Measurements from ENCODE around the gene CHSY3.

Gene CHSY3

GRCh38 chr5:130111746-130112145 lies 207.5 kb downstream of the CHSY3 start:
- ChIA-PET CTCF (interaction anchor here (0.9 kb wide), 1 partner anchor 433 kb away, joined by 3 read pairs; no protein-coding TSS in a partner anchor), POLR2A (ENCODE audit: low non-redundant PET) (no interaction called here)
- TF ChIP-seq, protein P1, sequence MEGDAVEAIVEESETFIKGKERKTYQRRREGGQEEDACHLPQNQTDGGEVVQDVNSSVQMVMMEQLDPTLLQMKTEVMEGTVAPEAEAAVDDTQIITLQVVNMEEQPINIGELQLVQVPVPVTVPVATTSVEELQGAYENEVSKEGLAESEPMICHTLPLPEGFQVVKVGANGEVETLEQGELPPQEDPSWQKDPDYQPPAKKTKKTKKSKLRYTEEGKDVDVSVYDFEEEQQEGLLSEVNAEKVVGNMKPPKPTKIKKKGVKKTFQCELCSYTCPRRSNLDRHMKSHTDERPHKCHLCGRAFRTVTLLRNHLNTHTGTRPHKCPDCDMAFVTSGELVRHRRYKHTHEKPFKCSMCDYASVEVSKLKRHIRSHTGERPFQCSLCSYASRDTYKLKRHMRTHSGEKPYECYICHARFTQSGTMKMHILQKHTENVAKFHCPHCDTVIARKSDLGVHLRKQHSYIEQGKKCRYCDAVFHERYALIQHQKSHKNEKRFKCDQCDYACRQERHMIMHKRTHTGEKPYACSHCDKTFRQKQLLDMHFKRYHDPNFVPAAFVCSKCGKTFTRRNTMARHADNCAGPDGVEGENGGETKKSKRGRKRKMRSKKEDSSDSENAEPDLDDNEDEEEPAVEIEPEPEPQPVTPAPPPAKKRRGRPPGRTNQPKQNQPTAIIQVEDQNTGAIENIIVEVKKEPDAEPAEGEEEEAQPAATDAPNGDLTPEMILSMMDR (conservative IDR thresholded peaks at IDR 0.05; ENCODE audit: low read depth): no peak
- H3K27ac ChIP-seq: no peak overlapping the region
- no peak for DNase-seq (ENCODE audit: low spot score)

- H3K27ac ChIP-seq: no peak overlapping the region
- no peak for DNase-seq (ENCODE audit: low spot score)
- ChIA-PET POLR2A (ENCODE audit: low non-redundant PET) (no interaction called here), CTCF (no interaction called here)
- TF ChIP-seq, protein P1 (conservative IDR thresholded peaks at IDR 0.05; ENCODE audit: low read depth): no peak
Measured at GRCh38 chr5:130112246-130112645, 208.0 kb downstream of the CHSY3 start.

DNA sequence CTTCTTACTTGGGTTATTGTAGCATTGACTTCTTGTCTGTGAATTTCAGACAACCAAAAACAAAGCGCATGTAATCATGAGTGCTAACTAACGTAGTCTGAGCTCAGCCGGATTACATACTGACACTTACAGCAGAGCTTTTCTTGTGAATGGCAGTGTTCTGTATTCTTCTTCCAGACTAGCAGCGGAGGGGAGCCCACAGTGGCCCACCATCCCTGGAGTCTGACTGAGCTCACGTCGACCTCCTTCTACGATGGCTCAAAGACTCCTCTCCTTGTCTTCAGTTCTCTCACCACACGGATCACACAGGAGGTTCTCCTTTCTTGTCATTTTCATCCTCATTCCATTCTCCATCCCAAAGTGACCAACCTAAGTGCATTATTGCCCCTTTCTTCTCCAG lies 211.4 kb downstream of the CHSY3 start:
- ChIA-PET CTCF (interaction anchor here (0.7 kb wide), 1 partner anchor 460 kb away, joined by 3 read pairs; no protein-coding TSS in a partner anchor), POLR2A (ENCODE audit: low non-redundant PET) (no interaction called here)
- DNase-seq (ENCODE audit: low spot score): no peak
- H3K27ac ChIP-seq: no peak overlapping the region
- TF ChIP-seq, protein P1 (conservative IDR thresholded peaks at IDR 0.05; ENCODE audit: low read depth): no peak

DNA sequence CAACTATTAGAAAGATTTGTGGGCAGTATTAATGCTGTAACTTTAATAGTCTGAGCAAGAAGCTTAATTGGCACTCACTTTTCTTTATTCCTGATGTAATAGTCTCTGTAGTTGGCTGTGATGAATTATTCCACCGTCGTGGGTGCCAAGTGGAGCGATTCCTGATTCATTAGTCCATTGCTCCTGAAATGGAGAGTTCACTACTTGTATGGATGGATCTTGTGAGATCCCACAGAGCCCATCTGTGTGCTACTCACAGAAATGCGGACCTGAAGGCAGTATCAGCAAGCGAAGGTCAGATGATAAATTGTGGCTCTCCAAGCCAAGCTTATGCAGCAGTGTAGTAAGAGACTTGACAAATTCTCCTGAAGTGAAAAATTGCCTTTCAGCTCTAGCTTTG lies 212.2 kb downstream of the CHSY3 start:
- TF ChIP-seq, protein P1 (conservative IDR thresholded peaks at IDR 0.05; ENCODE audit: low read depth): no peak
- DNase-seq (ENCODE audit: low spot score): no peak
- H3K27ac ChIP-seq: no peak overlapping the region
- POLR2A ChIA-PET (ENCODE audit: low non-redundant PET): no interaction called here
- CTCF ChIA-PET: interaction anchor here (0.6 to 0.7 kb wide), 2 partner anchors 203 to 349 kb away, joined by 3 to 4 read pairs; no protein-coding TSS in a partner anchor

GRCh38 chr5:130116972-130117371 lies 212.7 kb downstream of the CHSY3 start:
- TF ChIP-seq, protein P1 (conservative IDR thresholded peaks at IDR 0.05; ENCODE audit: low read depth): no peak
- CTCF ChIA-PET: no interaction called here
- no peak overlapping the region for H3K27ac ChIP-seq
- peak; percentile 4 for DNase-seq (ENCODE audit: low spot score)
- POLR2A ChIA-PET (ENCODE audit: low non-redundant PET): no interaction called here

DNA sequence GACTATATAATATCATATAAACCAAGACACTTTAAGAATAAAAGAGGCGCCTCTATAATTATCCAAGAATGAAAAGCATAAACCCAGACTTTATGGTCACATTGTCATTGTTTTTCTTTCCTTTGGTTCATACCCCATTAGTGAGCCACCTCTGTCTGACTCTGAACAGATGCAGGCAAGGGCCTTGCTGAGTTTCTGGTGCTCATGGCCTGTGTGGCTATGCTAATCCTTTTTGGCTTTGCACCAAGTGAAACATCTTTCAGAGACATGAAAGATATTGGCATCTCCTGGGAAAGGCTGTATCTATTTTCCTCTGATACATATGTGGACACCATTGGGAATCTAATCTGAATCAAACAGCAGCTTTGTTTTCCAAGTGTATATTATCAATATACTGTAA lies 222.5 kb downstream of the CHSY3 start:
- ChIA-PET POLR2A (ENCODE audit: low non-redundant PET) (no interaction called here), CTCF (interaction anchor here (1.1 kb wide), 1 partner anchor 10 kb away, joined by 3 read pairs; no protein-coding TSS in a partner anchor)
- no peak overlapping the region for H3K27ac ChIP-seq
- DNase-seq (ENCODE audit: low spot score): no peak
- TF ChIP-seq, protein P1 (conservative IDR thresholded peaks at IDR 0.05; ENCODE audit: low read depth): no peak

GRCh38 chr5:130135506-130135905 lies 231.2 kb downstream of the CHSY3 start:
- peak; percentile 52 for DNase-seq (ENCODE audit: low spot score)
- ChIA-PET CTCF (no interaction called here), POLR2A (ENCODE audit: low non-redundant PET) (no interaction called here)
- H3K27ac ChIP-seq: no peak overlapping the region
- TF ChIP-seq, protein P1 (conservative IDR thresholded peaks at IDR 0.05; ENCODE audit: low read depth): no peak
